Stimulated activated CD4-positive, alpha-beta T cell treated with anti-CD3 and anti-CD28 coated beads, Interleukin-2, amount 100 ng/mL, for 48 hours (primary cell): ENCODE data around the gene SYNGR3.
"Not testable (repeated sequence)": the region's sequence is repeated elsewhere in the genome, so short reads cannot be mapped to it uniquely, and the experiment has no call there.

Experiments
- DNase-seq, 2 donors: peaks; one replicate each; pipeline ENCODE4 v3.0.0-alpha.2; 2020

SYNGR3 gene

DNA sequence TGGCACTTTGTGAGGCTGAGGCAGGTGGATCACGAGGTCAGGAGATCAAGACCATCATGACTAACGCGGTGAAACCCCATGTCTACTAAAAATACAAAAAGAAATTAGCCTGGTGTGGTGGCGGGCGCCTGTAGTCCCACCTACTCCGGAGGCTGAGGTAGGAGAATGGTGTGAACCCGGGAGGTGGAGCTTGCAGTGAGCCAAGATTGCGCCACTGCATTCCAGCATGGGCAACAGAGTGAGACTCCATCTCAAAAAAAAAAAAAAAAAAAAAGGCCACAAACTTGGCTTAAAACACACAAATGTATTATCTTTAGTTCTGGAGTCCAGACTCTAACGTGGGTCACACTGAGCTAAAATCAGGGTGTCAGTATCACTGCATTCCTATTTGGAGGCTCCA lies 22.0 kb downstream of the SYNGR3 start:
- not testable (repeated sequence) for DNase-seq

DNA sequence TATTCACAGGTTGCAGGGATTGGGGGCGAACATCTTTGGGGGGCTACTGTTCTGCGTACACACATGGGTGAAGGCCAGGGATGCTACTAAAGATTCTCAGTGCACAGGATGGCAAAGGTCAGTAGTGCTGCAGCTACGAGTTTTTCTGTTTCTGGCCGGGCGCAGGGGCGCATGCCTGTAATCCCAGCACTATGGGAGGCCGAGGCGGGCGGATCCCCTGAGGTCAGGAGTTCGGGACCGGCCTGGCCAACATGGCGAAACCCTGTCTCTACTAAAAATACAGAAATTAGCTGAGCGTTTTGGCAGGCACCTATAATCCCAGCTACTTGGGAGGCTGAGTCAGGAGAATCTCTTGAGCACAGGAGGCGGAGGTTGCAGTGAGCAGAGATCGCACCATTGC lies 23.8 kb downstream of the SYNGR3 start:
- DNase-seq = no peak

DNA sequence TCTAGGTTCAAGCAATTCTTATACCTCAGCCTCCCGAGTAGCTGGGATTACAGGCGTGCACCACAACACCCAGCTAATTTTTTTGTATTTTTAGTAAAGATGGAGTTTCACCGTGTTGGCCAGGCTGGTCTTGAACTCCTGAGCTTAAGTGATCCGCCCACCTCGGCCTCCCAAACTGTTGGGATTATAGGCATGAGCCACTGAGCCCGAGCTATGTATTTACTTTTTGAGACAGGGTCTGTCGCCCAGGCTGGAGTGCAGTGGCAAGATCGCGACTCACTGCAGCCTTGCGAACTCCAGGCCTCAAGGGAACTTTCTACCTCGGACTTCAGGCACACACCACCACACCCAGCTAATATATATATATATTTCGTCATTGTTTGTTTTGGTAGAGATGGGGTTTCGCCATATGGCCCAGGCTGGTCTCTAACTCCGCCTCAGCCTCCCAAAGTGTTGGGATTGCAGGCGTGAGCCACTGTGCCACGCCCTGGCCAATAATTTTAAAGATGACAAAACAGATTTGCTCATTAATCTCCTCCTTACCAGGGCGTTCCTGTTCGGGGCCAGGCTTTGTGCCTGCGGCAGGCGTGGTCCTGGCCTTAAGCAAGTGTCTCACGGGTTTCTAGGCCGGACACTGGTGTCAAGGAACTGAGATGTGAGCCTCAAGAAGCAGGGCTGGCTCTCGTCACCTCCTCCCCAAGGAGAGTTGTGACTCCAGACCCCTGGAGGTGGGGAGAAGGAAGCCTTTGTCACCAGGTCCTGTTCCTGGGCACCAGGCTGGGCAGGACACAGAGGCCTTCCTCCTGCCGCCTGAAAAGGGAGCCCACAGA lies 25.6 kb downstream of the SYNGR3 start:
- no peak for DNase-seq

DNA sequence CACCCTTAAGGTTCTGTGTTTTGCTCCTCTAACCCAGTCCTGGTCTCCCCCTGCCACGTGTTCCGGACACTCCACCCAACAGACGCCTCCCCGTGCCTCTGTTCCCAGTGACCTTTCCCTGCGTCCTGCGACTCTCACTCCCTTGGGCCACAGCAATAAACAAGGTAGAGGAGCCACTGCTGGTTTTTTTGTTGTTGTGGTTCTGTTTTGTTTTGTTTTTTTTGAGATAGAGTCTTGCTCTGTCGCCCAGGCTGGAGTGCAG lies 26.1 kb downstream of the SYNGR3 start:
- no peak for DNase-seq

DNA sequence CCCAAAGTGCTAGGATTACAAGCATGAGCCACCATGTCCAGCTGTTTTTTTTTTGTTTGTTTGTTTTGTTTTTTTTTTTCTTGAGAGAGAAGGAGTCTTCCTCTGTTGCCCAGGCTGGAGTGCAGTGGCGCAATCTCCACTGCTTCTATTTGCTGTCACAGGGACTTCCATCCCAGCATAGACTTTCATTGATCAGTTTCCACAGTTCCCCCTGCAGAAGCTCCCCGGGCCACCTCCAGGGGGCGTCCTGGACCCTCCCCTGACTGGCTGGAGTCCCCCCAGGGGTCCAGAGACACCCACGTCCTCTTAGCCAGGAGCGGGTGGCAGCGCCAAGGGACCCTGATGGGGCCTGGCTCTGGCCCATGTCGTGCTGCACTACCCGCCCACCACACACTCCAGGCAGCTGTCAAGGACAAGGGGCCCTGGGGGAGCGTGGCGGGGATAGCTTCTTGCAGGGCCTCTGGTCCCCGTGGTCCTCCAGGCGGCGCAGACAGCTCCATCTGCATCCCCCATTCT lies 26.7 kb downstream of the SYNGR3 start:
- no peak for DNase-seq

DNA sequence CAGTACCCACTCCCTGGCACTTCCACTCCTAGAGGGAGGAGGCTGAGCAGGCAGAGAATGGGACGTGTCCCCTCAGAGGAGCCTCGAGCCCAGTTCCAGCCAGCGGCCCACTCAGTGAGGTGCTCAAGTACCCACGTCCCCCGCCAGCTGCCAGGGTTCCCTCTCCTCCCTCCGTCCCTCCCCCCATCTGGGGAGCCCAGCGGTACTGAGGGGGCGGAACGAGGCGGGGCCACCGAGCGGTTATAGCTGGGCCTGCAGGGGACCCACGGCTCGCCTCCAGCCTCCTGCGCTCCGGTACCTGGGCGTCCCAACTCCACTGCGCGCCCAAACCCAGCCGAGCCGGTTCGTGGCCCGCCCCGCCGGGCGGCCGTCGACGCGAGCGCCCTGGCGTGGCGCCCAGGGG lies 29.7 kb downstream of the SYNGR3 start, which contains the start of gene NPW:
TSS of gene NPW (plus strand) at position 268 of the 403 bp plus-strand sequence.
- no peak for DNase-seq

DNA sequence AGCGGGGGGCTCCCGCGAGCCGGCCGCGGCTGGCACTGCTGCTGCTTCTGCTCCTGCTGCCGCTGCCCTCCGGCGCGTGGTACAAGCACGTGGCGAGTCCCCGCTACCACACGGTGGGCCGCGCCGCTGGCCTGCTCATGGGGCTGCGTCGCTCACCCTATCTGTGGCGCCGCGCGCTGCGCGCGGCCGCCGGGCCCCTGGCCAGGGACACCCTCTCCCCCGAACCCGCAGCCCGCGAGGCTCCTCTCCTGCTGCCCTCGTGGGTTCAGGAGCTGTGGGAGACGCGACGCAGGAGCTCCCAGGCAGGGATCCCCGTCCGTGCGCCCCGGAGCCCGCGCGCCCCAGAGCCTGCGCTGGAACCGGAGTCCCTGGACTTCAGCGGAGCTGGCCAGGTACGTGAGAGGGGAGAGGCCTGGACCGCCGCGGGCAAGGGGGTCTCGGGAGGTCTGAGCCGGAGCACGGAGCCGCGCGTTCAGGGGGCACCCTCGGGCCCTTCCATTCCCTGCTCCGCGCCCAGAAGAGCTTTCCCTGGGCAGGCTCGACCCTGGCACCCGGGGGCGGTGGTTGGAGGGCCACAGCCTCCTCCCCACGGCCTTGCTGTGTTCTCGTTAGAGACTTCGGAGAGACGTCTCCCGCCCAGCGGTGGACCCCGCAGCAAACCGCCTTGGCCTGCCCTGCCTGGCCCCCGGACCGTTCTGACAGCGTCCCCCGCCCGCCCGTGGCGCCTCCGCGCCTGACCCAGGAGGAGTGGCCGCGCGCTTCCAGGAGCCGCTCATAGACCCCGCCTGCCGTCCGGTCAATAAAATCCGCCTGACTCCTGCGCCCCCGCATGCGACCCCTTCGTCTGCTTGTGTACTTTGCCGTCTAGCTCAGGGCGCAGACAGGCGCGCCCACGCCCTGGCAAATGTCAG lies 30.4 kb downstream of the SYNGR3 start:
- no peak for DNase-seq

DNA sequence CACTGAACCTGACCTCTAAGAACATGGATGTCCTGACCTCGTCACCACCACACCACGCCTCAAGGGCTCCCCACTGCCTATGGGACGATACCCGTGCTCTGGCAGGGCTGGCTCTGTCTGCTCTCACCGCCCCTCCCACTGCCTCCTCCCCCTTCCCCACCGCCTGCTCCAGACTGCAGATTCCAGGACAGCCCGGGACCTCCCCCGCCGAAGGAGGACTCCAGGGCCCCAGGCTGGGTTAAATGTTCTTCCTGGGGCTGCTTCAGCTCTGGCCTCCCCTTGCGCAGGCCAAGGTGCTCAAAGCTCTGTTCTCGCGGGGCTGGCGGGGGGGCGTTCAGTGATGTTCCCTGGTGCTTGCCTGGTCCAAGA lies 32.9 kb downstream of the SYNGR3 start:
- DNase-seq = no peak

DNA sequence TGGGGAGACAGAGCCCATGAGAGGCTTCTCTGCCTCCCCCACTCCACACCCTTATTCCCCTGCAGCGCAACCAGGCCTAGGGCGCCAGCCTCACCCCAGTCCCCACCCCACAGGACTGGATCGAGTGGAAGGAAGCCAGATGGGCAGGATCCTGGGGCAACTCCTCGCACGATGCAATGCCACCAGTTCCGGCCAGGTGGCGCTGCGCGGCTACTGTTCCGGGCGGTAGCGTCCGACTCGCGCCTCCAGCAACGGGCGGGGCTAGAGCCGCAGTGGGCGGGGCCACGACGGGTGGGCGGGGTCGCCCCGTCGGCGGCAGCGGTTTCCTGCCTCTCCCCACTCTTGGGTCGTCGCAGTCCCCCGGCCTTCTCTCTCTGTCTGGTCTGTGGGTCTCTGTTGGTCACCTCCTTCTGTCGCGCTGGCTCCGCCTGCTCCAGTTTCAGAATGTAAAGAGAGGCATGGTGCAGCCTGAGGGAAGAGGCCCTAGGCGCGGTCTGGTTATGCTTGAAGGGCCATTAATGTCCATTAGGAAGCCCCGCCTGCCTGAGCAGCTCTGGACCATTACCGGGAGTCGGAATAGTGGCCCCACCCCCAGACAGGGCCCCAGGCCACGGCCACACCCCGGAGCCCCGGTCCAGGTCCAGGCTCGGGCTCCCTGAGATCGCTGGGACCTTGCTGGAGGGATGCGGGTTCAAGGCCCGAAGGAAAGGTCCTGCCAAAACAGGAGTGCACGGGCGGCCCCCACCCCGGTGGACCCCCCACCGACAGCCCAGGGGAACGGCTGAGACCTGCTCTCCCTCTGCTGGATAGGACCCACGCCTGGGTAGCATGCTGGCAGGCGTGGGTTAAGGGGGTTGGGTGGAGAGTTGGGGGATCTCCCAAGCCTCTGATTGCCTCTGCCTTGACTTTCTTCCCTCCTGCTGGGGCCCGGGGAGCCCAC lies 33.6 kb downstream of the SYNGR3 start:
- DNase-seq = peak; percentile 99 to 100

DNA sequence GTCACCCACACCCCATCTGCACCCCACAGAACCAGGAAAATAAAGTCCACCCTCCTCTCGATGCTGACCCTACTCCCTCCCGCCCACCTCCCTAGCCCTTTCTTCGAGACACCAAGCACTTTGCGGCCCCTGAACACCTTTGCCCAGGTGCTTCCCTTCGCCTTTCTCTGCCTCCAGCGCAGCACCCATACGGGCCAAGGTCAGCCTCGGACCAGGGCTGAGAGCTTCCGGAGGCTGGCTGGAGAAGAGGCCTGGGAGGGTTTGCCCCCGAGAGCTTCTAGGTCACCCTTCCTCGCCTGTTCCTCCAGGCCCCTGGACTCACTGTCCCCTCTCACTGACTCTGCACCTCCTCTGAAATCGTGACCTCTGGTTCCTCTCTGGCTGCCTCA lies 34.3 kb downstream of the SYNGR3 start:
- DNase-seq = no peak

DNA sequence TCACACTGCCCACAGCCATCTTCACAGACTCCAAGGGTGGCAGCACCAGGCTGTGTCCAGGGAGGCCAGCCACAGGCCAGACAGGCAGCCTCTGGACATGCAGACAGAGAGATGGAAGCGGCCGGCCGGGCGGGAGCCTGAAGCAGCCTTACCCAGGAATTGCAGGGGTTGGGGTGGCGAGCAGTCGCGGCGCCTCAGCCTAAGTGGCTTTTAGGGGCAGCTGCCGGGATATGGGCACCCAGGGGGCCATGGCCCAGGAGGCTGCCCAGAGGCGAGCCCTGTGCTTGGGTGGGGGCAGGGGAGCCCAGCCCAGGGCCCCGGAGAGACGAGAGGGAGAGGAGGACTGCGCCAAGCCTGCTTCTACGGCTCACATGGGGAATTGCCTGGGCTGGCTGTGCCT lies 35.5 kb downstream of the SYNGR3 start:
- DNase-seq = no peak

DNA sequence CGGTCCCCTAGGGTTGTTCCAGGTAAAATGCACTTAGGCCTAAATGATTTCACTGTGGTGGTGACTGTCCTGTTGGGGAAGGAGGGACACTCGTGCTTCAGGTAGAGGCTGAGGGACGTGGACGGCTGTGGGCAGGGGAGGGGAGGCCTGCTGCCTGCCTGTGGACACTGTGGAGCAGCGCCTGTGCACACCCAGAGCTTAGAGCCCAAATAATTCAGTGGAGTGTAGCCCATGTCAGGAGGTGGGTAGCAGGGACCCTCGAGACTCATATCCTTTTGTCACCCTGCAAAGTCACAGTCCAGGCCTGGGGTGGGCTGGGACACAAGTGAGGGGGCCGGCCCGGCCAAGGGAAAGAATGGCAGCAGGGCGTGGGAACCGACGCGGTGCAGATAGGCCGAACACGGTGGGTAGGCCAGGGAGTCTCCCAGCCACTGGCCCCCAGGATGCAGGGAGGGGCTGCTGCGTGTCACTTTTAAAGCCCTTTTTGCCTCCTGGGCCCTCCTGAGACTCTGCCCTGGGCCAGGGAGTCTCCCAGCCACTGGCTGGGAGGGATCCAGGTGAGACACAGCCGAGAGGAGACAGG lies 36.2 kb downstream of the SYNGR3 start:
- DNase-seq = no peak

DNA sequence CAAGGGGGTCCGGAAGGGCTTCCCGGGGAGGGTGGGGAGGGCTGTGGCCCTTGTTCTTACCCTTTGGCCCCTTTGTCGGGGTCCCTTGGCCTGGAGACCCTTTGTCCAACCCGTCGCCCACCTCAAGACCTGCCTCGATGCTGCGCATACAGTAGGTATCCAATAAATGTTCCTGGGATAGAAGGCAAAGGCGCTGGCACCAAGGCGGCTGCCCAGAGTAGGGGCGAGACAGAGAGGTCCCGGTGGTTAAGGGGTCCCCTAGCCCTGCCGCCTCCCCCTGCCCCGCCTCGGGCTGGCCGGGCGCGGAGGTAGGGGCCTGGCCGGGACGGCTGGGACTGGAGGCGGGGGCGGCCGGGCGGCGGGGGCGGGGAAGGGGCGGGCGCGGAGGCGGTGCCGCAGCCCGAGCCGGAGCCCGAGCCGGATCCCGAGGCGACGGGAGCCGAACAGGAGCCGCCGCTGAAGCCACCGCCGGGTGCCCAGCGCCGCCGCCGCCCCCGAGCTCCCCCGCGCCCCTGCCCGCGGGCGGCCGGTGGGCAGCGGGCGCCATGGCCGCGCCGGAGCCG lies 36.8 kb downstream of the SYNGR3 start, which contains the start of gene NHERF2:
TSS of gene NHERF2 (plus strand) at position 442 of the 563 bp plus-strand sequence. CDS start at position 546, 104 bp downstream.
- no peak for DNase-seq

DNA sequence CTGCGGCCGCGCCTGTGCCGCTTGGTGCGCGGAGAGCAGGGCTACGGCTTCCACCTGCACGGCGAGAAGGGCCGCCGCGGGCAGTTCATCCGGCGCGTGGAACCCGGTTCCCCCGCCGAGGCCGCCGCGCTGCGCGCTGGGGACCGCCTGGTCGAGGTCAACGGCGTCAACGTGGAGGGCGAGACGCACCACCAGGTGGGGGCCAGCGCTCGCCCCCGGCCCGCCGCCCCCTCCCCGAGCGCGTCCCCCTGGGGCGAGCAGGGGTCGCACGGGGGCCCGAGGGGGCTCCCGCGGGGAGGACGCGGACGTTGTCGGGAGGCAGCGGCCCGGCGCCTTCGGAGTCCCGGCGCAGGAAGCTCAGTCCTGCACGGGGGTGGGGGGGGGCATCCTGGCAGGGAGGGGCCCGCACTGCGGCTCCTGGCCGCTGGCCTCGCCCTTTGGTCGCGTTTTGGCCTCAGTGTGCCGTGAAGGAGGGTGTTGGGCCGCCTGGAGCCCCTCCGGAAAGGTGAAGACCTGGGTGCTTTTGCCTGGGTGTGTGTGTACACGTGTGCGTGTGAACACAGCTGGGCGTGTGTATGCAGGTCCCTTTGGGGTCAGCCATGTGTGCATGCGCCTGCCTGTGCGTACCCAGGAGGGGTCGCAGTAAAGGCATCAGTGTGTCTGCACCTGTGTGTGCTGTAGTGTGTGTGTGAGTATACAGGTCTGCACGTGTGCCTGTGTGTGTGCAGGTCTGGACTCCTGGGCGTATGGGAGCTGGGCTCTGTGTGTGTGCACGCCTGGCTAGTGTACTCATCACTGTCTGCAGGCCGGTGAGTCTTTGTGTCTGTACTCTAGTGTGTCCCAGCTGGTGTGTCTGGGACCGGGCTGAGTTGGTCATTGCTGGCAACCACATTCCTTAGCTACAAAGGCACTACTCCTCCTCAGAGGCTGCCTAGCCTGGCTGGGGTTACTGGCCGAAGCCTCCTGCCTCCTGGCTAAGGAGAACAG lies 37.5 kb downstream of the SYNGR3 start:
- no peak for DNase-seq

DNA sequence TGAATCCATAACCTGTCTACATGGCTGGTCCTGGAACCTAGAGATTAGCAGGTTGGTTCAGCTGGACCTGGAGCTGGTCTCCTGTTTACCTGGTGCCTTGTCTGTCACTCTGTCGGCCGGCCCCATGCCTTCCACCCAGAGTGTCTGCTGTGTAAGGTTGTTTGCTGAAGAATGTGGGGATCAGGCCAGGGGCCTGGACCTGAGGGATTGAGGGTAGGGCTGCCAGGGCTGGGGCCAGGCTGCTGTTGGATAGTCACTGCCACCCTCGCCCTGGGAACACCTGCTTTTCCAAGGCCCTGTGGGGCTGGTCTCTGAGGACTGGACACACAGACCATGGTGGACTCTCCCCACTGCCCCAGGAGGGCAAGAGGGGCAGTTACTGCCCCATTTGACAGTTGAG lies 38.4 kb downstream of the SYNGR3 start:
- no peak for DNase-seq

DNA sequence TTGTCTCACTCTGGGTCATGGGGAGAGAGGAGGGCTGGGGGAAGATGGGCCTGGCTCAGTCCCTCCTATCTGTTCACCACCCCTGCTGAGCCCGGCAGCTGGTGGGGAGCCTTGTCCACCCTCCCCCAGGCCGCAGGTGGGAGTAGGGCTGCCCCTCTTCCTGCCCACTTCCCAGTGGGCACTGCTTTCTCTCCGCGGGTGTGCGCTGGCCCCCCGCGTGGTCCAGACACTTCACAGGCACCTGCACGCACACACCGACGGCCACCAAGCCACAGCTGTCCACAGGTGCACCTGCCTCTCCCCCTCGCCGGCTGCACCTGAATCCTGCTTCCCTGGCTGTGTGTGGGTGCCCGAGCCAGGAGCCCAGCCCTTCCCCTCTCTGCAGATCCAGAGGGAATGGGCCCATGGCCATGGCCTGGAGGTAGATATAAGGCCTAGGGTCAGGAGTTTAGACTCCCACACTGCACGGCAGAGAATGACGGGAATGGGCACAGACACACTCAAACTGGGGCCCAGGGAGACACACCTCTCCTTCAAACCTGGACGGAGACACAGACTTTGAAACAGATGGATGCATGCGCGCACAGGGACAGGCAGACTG lies 39.0 kb downstream of the SYNGR3 start:
- DNase-seq = no peak

DNA sequence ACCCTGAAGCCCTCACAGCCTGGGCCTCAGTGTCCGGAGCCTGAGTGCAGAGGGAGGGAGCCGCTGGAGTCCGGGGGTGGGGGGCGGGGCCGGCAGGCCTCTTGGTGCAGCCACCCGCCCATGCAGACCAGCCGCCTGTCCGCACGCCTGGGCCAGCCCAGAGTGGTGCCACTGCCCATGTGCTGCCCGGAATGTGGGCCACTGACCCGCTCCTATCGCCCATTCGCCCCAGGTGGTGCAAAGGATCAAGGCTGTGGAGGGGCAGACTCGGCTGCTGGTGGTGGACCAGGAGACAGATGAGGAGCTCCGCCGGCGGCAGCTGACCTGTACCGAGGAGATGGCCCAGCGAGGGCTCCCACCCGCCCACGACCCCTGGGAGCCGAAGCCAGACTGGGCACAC lies 39.6 kb downstream of the SYNGR3 start:
- no peak for DNase-seq

DNA sequence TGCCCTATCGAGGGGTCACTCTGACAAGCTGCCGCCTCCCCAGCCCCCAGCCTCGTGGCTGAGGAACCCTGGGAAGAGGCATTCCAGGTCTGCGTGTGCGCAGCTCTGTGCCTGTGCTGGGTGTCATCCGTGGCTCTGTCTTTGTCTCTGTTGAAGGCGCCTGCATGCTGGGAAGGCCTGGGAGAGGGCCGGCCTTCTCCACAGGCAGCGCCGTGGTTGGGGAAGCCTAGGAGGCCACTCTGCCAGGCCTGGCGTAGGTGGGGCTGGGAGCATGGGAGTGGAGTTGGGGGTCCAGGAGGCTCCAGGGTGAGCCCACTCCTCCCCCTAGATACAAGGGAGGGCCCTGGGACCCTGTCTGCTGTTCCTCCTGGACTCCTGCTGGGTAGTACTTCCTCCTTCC lies 40.3 kb downstream of the SYNGR3 start:
- DNase-seq = no peak

DNA sequence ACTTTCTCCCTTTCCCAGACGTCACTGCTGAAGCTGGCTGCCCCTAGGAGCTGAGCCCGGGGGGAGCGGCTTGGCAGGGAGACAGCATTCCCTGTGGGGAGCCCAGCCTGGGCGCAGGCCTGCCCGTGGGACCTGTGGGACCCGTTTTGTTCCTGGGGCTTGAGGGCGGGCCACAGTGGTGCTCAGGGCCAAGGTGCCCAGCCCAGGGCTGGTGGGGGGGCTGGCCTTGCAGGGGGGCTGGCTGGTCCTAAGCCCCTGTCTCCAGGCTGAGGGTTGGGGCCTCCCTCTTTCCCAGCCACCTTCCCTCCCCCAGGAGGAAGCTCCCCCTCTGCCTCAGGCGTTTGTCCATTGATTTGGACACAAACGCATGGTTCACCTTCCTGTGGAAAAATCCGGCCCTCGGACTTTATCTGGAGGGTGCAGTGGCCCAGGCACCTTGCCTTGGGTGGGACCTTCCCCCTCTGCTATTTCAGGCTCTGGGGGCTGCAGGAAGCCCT lies 41.4 kb downstream of the SYNGR3 start:
- DNase-seq = no peak
